K562 (cell line): ENCODE data around the gene ZACN. TPM values are rescaled to one million over a fixed set of nuclear protein-coding genes. Genes with fewer than 3 reads are reported as not detected.

Source experiments
- ATAC-seq: fragments of 200-7000 bp; cut with Tn5 transposase; 3 replicates; pipeline ENCODE4 v1.9.1; 2020; ENCODE audit warnings: moderate library complexity
- BruUV-seq: library from RNA; stranded (reverse); fragments of 400-500 nt; replicated peaks from 2 replicates; lab custom pipeline; 2021; lab: Mats Ljungman, UMichigan
- CTCF ChIA-PET: fragments of 300-600 bp; formaldehyde crosslinking; extraction: SDS; loops from one replicate; lab custom pipeline; 2021; ENCODE audit warnings: low intra/inter-chr PET ratio; lab: Yijun Ruan, JAX
- POLR2A ChIA-PET: fragments of 300-600, 350-650 bp; sonication (Branson Sonifier 250); formaldehyde crosslinking; extraction: SDS; loops from one replicate; lab custom pipeline; 2021; ENCODE audit warnings: antibody characterized with exemption, inconsistent platforms; lab: Yijun Ruan, JAX
- DNase-seq, 4 experiments: peaks; one replicate each; pipeline versions ENCODE4 v3.0.0 to v3.0.0-alpha.2; 2011 to 2018; ENCODE audit warnings: low spot score in 3 of 4, mixed read lengths in 3 of 4; ENCODE audit errors: extremely low read depth in 1 of 4
- FAIRE-seq: peaks from 2 replicates; lab custom pipeline; 2011; peaks lifted over from hg19 to GRCh38; lab: Jason Lieb, UNC
- H2AFZ ChIP-seq: 2 replicates; pipeline ENCODE4 v1.6.0; 2011; ENCODE audit warnings: low read depth, low read length, control low read depth, inconsistent platforms
- H3K27ac ChIP-seq: fragments of 200-600 bp; 3 replicates; pipeline ENCODE4 v1.8.0; 2011; ENCODE audit warnings: low read depth, mild to moderate bottlenecking, control low read depth, inconsistent platforms, low read length, moderate library complexity, mixed read lengths; ENCODE audit errors: extremely low read depth
- H3K27me3 ChIP-seq, 2 experiments: fragments of 300-600 bp in 1 of 2; 2 replicates in 1 of 2; 3 replicates in 1 of 2; pipeline versions ENCODE4 v1.6.0 to v1.8.0; 2011; ENCODE audit warnings: inconsistent platforms in 2 of 2, low read length in 2 of 2, mild to moderate bottlenecking in 1 of 2, mixed read lengths in 1 of 2, moderate library complexity in 1 of 2; ENCODE audit not compliant: control insufficient read depth in 2 of 2, insufficient read depth in 2 of 2
- H3K36me3 ChIP-seq: fragments of 300-600 bp; 3 replicates; pipeline ENCODE4 v1.8.0; 2011; ENCODE audit warnings: mild to moderate bottlenecking, low read length, inconsistent platforms; ENCODE audit not compliant: control insufficient read depth, insufficient read depth
- H3K4me1 ChIP-seq, 2 experiments: fragments of 200-600 bp in 1 of 2; replicated peaks in 1 of 2; 2 replicates in 1 of 2; 3 replicates in 1 of 2; pipeline versions ENCODE4 v1.5.1 to v1.8.0; 2011; ENCODE audit warnings: inconsistent platforms in 2 of 2, low read length in 2 of 2, mild to moderate bottlenecking in 1 of 2, mixed read lengths in 1 of 2, moderate library complexity in 1 of 2; ENCODE audit not compliant: control insufficient read depth in 2 of 2, insufficient read depth in 2 of 2
- H3K4me2 ChIP-seq: 2 replicates; pipeline ENCODE4 v1.6.1; 2011; ENCODE audit warnings: low read length, control low read depth, inconsistent platforms, mixed read lengths; ENCODE audit not compliant: insufficient read depth
- H3K4me3 ChIP-seq: fragments of 200-600 bp; sonication (generic), shearing (Covaris generic); 2 replicates; pipeline ENCODE4 v1.5.1; 2016; ENCODE audit warnings: control low read depth, inconsistent platforms
- H3K79me2 ChIP-seq: fragments of 200-600 bp; 3 replicates; pipeline ENCODE4 v1.8.0; 2011; ENCODE audit warnings: low read length, inconsistent platforms; ENCODE audit not compliant: control insufficient read depth, insufficient read depth
- H3K9ac ChIP-seq, 2 experiments: 2 replicates each; pipeline versions ENCODE4 v1.6.0 to v1.6.1; 2011; ENCODE audit warnings: low read depth in 2 of 2, low read length in 2 of 2, control low read depth in 1 of 2, inconsistent platforms in 1 of 2, mild to moderate bottlenecking in 1 of 2, mixed read lengths in 1 of 2; ENCODE audit not compliant: insufficient read depth in 1 of 2
- H3K9me1 ChIP-seq: one replicate; pipeline ENCODE4 v1.6.0; 2011; ENCODE audit warnings: inconsistent platforms, mild to moderate bottlenecking, low read length, moderate library complexity; ENCODE audit not compliant: control insufficient read depth, insufficient read depth
- H3K9me3 ChIP-seq: replicated peaks from 2 replicates; pipeline ENCODE4 v1.5.1; 2011; ENCODE audit warnings: low read depth, low read length, inconsistent platforms; ENCODE audit not compliant: control insufficient read depth, insufficient read depth
- H4K20me1 ChIP-seq: replicated peaks from 2 replicates; pipeline ENCODE4 v1.6.1; 2011; ENCODE audit warnings: low read length, inconsistent platforms, mixed read lengths; ENCODE audit not compliant: control insufficient read depth, insufficient read depth
- CHD4 ChIP-seq: fragments of 200-600 bp; sonication (generic); IDR thresholded peaks from 3 replicates; pipeline ENCODE4 v1.6.1; 2012; ENCODE audit warnings: low read depth, mild to moderate bottlenecking, mixed read lengths, low read length, inconsistent platforms; ENCODE audit not compliant: insufficient read depth, insufficient replicate concordance, poor library complexity, severe bottlenecking
- ELF4 ChIP-seq: fragments of 450-650 bp; formaldehyde crosslinking; IDR thresholded peaks from 2 replicates; pipeline ENCODE4 v1.4.0; 2022; ENCODE audit warnings: missing genetic modification characterization
- HNRNPH1 ChIP-seq: fragments of 200-400 bp; formaldehyde crosslinking; optimal IDR thresholded peaks from 2 replicates; pipeline ENCODE3; 2017; ENCODE audit warnings: low read depth, mild to moderate bottlenecking, low read length, moderate library complexity
- KAT7 ChIP-seq: sonication (generic); formaldehyde crosslinking; IDR thresholded peaks from 2 replicates; pipeline ENCODE4 v1.8.0; 2022; ENCODE audit warnings: missing genetic modification reagents, mild to moderate bottlenecking, borderline replicate concordance
- MNT ChIP-seq, 2 experiments: fragments of 450-650 bp; conservative IDR thresholded peaks; 2 replicates each; pipeline ENCODE4 v1.6.1; 2017; ENCODE audit warnings: mild to moderate bottlenecking in 2 of 2, moderate library complexity in 2 of 2
- PYGO2 ChIP-seq: fragments of 450-650 bp; IDR thresholded peaks from 2 replicates; pipeline ENCODE4 v1.6.1; 2016; ENCODE audit warnings: mild to moderate bottlenecking, missing genetic modification characterization, moderate library complexity, missing compliant biosample characterization
- TAF15 ChIP-seq: fragments of 200-400 bp; formaldehyde crosslinking; IDR thresholded peaks from 2 replicates; pipeline ENCODE4 v1.6.1; 2017; ENCODE audit warnings: mild to moderate bottlenecking, low read depth, low read length, moderate library complexity
- TEAD4 ChIP-seq, 2 experiments: sonication (generic) in 1 of 2; formaldehyde crosslinking in 1 of 2; IDR thresholded peaks; 2 replicates each; pipeline versions ENCODE4 v1.6.1 to v1.8.0; 2012 to 2022; ENCODE audit warnings: borderline replicate concordance in 1 of 2, inconsistent platforms in 1 of 2, low read length in 1 of 2, mild to moderate bottlenecking in 1 of 2, missing genetic modification reagents in 1 of 2
- ZNF232 ChIP-seq: sonication (generic); formaldehyde crosslinking; IDR thresholded peaks from 2 replicates; pipeline ENCODE4 v1.8.0; 2022; ENCODE audit warnings: mild to moderate bottlenecking, missing genetic modification reagents
- ZZZ3 ChIP-seq: fragments of 450-650 bp; IDR thresholded peaks from 2 replicates; pipeline ENCODE4 v1.6.1; 2016; ENCODE audit warnings: antibody characterized with exemption, mild to moderate bottlenecking, moderate library complexity
- WGBS: fragments of 100-300 bp; shearing (Covaris generic); methylation state at CpG from one replicate; pipeline ENCODE4 v1.1.6; 2016; ENCODE audit warnings: low coverage, mixed read lengths; ENCODE audit not compliant: insufficient coverage; ENCODE audit errors: missing lambda C conversion rate; 5-methylcytosine and 5-hydroxymethylcytosine counted together
- in situ Hi-C: fragments of 300-500 bp; cut with MboI; formaldehyde crosslinking; loops from 4 replicates; pipeline ENCODE4 v1.15.0; 2018; ENCODE audit warnings: inconsistent platforms, mixed read lengths
- intact Hi-C: fragments of 100-400 bp; cut with micrococcal nuclease; formaldehyde crosslinking; loops from 2 replicates; pipeline ENCODE4 v1.14.2; 2022
- polyA plus RNA-seq, 8 experiments: library from polyadenylated mRNA; depleted of rRNA in 4 of 8; stranded (reverse) in 5 of 8; unstranded in 3 of 8; fragments of >200 nt; fragmentation: Nextera tagmentation in 2 of 8; fragmentation: Illumina TruSeq in 1 of 8; extraction: Ambion mirVana in 2 of 8; extraction: Trizol in 1 of 8; gene quantifications; 2 replicates each; pipeline versions ENCODE4 v1.2.1 to v1.2.3, GENCODE V29; 2011 to 2014; ENCODE audit warnings: inconsistent platforms in 1 of 8, missing spikeins in 1 of 8
- total RNA-seq, 7 experiments: library from RNA; depleted of rRNA in 6 of 7; stranded (reverse); fragments of >200 nt in 6 of 7; fragmentation: Illumina TruSeq in 2 of 7; extraction: Trizol in 2 of 7; gene quantifications; 2 replicates each; pipeline versions ENCODE4 v1.2.1 to v1.2.3, GENCODE V29; 2011 to 2021; ENCODE audit warnings: low replicate concordance in 1 of 7
- TF ChIP-seq, protein P1 (sequence below): fragments of 450-650 bp; formaldehyde crosslinking; IDR thresholded peaks from 2 replicates; pipeline ENCODE4 v1.4.0; 2020; ENCODE audit warnings: mild to moderate bottlenecking, mixed read lengths
- TF ChIP-seq, protein P2 (sequence below): IDR thresholded peaks from 3 replicates; pipeline ENCODE4 v1.6.1; 2011; ENCODE audit warnings: borderline replicate concordance, mild to moderate bottlenecking, moderate library complexity; ENCODE audit not compliant: insufficient read length; ENCODE audit errors: extremely low read depth

ZACN gene
- total and polyA plus RNA-seq, 9 of the 15 experiments (the other 6 are each of a cell fraction or from before 2014, with no cell fraction given): 0.07 TPM; not detected in 8

- no peaks in the 10 kb centered on the region for H3K9me3 ChIP-seq
- no peak overlapping the region for H3K27ac ChIP-seq
- no peaks in the 10 kb centered on the region for H3K79me2 ChIP-seq
- H4K20me1 ChIP-seq: peaks cover 9% of the 10 kb centered on the region; the same call in 1 of the 2 replicates
- no peak overlapping the region for H3K4me3 ChIP-seq
- in situ Hi-C loops (no loop called here), intact Hi-C loops (no loop called here)
- ChIA-PET POLR2A (interaction anchor here (0.6 to 1.4 kb wide), 3 partner anchors 7 to 1189 kb away, joined by 3 to 4 read pairs (median 4); partner anchors contain the start of gene SRP68), CTCF (no interaction called here)
- H3K4me1 ChIP-seq: peaks cover 0 to 26% of the 10 kb centered on the region in 2 experiments; a peak in 2 of 5 replicates
- peaks cover 72% of the 10 kb centered on the region; the same call in 2 of the 3 replicates for H3K36me3 ChIP-seq
- H3K9ac ChIP-seq: peak overlapping the region in 1 of 2 experiments; percentile 43; a peak in 1 of 4 replicates
- H2AFZ ChIP-seq: no peak overlapping the region
- TF ChIP-seq ZNF232 (no peak), ELF4 (CRISPR knock-in tag) (no peak), HNRNPH1 (no peak), KAT7 (CRISPR knock-in tag) (no peak), TAF15 (no peak), TEAD4 (IDR thresholded peaks at IDR 0.05; ENCODE audit: low read length) (no peak), TEAD4 (CRISPR knock-in tag; IDR thresholded peaks at IDR 0.05; ENCODE audit: borderline replicate concordance) (no peak), PYGO2 (tag) (no peak), ZZZ3 (no peak), CHD4 (no peak), MNT (conservative IDR thresholded peaks at IDR 0.05) (no peak)
- TF ChIP-seq, protein P1, sequence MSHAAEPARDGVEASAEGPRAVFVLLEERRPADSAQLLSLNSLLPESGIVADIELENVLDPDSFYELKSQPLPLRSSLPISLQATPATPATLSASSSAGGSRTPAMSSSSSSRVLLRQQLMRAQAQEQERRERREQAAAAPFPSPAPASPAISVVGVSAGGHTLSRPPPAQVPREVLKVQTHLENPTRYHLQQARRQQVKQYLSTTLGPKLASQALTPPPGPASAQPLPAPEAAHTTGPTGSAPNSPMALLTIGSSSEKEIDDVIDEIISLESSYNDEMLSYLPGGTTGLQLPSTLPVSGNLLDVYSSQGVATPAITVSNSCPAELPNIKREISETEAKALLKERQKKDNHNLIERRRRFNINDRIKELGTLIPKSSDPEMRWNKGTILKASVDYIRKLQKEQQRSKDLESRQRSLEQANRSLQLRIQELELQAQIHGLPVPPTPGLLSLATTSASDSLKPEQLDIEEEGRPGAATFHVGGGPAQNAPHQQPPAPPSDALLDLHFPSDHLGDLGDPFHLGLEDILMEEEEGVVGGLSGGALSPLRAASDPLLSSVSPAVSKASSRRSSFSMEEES (CRISPR knock-in tag): no peak
- TF ChIP-seq, protein P2, sequence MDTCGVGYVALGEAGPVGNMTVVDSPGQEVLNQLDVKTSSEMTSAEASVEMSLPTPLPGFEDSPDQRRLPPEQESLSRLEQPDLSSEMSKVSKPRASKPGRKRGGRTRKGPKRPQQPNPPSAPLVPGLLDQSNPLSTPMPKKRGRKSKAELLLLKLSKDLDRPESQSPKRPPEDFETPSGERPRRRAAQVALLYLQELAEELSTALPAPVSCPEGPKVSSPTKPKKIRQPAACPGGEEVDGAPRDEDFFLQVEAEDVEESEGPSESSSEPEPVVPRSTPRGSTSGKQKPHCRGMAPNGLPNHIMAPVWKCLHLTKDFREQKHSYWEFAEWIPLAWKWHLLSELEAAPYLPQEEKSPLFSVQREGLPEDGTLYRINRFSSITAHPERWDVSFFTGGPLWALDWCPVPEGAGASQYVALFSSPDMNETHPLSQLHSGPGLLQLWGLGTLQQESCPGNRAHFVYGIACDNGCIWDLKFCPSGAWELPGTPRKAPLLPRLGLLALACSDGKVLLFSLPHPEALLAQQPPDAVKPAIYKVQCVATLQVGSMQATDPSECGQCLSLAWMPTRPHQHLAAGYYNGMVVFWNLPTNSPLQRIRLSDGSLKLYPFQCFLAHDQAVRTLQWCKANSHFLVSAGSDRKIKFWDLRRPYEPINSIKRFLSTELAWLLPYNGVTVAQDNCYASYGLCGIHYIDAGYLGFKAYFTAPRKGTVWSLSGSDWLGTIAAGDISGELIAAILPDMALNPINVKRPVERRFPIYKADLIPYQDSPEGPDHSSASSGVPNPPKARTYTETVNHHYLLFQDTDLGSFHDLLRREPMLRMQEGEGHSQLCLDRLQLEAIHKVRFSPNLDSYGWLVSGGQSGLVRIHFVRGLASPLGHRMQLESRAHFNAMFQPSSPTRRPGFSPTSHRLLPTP: no peak
- TF ChIP-seq, all 486 proteins: peak for 0
- 78% methylated on average over 14 of the region's 17 CpGs for WGBS
- DNase-seq (no peak), ATAC-seq (no peak), FAIRE-seq (no peak)
- no peaks in the 10 kb centered on the region for H3K27me3 ChIP-seq
- no peak overlapping the region for H3K4me2 ChIP-seq
- H3K9me1 ChIP-seq: no peaks in the 10 kb centered on the region
- BruUV-seq: no TSS peak
Observed at GRCh38 chr17:76085066-76085730, 6.2 kb downstream of the ZACN start.
